ENCODE data around the gene COL6A3. TPM values are rescaled to one million over a fixed set of nuclear protein-coding genes. Genes with fewer than 3 reads are reported as not detected.

Gene COL6A3
- total and polyA plus RNA-seq, 9 of the 15 experiments (the other 6 are each of a cell fraction or from before 2014, with no cell fraction given), result 0.07 to 4.1 (median 1.5) TPM

DNA sequence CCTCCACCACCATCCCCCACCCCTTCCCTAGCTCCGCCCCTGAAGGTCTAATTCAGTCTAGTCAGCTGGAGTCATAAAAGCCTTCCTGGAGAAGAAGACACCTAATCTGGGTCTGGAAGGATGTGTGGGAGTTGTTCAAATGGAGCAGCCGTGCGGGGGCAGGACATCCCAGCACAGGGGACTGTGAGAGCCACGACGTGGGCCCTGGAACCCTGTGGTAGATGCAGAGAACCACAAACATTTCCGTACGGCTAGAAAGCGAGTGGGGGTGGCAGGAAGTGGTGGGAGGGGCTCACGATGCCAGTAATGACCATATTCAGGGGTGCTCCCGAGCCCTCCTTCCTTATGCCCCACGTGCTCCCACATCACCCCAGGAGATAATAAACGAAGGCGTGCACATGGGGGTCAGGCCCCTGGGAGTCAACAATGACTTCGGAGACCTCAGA lies 20.9 kb upstream of the COL6A3 start (continued):
- TF ChIP-seq, protein P1, sequence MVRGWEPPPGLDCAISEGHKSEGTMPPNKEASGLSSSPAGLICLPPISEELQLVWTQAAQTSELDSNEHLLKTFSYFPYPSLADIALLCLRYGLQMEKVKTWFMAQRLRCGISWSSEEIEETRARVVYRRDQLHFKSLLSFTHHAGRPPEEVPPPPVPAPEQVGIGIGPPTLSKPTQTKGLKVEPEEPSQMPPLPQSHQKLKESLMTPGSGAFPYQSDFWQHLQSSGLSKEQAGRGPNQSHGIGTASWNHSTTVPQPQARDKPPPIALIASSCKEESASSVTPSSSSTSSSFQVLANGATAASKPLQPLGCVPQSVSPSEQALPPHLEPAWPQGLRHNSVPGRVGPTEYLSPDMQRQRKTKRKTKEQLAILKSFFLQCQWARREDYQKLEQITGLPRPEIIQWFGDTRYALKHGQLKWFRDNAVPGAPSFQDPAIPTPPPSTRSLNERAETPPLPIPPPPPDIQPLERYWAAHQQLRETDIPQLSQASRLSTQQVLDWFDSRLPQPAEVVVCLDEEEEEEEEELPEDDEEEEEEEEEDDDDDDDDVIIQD (CRISPR knock-in tag; IDR thresholded peaks at IDR 0.05), result no peak
- TF ChIP-seq HLTF (IDR thresholded peaks at IDR 0.05), result no peak
- TF ChIP-seq, protein P2, sequence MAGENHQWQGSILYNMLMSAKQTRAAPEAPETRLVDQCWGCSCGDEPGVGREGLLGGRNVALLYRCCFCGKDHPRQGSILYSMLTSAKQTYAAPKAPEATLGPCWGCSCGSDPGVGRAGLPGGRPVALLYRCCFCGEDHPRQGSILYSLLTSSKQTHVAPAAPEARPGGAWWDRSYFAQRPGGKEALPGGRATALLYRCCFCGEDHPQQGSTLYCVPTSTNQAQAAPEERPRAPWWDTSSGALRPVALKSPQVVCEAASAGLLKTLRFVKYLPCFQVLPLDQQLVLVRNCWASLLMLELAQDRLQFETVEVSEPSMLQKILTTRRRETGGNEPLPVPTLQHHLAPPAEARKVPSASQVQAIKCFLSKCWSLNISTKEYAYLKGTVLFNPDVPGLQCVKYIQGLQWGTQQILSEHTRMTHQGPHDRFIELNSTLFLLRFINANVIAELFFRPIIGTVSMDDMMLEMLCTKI (IDR thresholded peaks at IDR 0.05; ENCODE audit: partially characterized antibody), result no peak
- no peak for TF ChIP-seq OTX1 (CRISPR knock-in tag; IDR thresholded peaks at IDR 0.05)
- TF ChIP-seq, protein P3, sequence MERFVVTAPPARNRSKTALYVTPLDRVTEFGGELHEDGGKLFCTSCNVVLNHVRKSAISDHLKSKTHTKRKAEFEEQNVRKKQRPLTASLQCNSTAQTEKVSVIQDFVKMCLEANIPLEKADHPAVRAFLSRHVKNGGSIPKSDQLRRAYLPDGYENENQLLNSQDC (CRISPR knock-in tag; IDR thresholded peaks at IDR 0.05), result no peak
- TF ChIP-seq KAT7 (CRISPR knock-in tag; IDR thresholded peaks at IDR 0.05; ENCODE audit: borderline replicate concordance), result no peak
- TF ChIP-seq, protein P4, sequence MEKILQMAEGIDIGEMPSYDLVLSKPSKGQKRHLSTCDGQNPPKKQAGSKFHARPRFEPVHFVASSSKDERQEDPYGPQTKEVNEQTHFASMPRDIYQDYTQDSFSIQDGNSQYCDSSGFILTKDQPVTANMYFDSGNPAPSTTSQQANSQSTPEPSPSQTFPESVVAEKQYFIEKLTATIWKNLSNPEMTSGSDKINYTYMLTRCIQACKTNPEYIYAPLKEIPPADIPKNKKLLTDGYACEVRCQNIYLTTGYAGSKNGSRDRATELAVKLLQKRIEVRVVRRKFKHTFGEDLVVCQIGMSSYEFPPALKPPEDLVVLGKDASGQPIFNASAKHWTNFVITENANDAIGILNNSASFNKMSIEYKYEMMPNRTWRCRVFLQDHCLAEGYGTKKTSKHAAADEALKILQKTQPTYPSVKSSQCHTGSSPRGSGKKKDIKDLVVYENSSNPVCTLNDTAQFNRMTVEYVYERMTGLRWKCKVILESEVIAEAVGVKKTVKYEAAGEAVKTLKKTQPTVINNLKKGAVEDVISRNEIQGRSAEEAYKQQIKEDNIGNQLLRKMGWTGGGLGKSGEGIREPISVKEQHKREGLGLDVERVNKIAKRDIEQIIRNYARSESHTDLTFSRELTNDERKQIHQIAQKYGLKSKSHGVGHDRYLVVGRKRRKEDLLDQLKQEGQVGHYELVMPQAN (IDR thresholded peaks at IDR 0.05; ENCODE audit: borderline replicate concordance), result no peak
- TF ChIP-seq HIVEP1 (CRISPR knock-in tag; IDR thresholded peaks at IDR 0.05), result no peak
- TF ChIP-seq SPI1 (IDR thresholded peaks at IDR 0.05; ENCODE audit: borderline replicate concordance, low read depth, low read length), result no peak
- TF ChIP-seq ZNF76 (CRISPR knock-in tag; IDR thresholded peaks at IDR 0.05; ENCODE audit: borderline replicate concordance), result no peak
- TF ChIP-seq TCF15 (CRISPR knock-in tag; IDR thresholded peaks at IDR 0.05), result no peak
- TF ChIP-seq, protein P5, sequence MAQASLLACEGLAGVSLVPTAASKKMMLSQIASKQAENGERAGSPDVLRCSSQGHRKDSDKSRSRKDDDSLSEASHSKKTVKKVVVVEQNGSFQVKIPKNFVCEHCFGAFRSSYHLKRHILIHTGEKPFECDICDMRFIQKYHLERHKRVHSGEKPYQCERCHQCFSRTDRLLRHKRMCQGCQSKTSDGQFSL (CRISPR knock-in tag; IDR thresholded peaks at IDR 0.05), result no peak
- TF ChIP-seq, protein P5 (tag; IDR thresholded peaks at IDR 0.05), result no peak
- TF ChIP-seq, protein P6, sequence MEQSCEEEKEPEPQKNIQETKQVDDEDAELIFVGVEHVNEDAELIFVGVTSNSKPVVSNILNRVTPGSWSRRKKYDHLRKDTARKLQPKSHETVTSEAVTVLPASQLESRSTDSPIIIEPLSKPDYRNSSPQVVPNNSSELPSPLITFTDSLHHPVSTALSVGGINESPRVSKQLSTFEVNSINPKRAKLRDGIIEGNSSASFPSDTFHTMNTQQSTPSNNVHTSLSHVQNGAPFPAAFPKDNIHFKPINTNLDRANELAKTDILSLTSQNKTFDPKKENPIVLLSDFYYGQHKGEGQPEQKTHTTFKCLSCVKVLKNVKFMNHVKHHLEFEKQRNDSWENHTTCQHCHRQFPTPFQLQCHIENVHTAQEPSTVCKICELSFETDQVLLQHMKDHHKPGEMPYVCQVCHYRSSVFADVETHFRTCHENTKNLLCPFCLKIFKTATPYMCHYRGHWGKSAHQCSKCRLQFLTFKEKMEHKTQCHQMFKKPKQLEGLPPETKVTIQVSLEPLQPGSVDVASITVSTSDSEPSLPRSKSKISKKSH (CRISPR knock-in tag; IDR thresholded peaks at IDR 0.05), result no peak
- TF ChIP-seq FOSL1 (tag; conservative IDR thresholded peaks at IDR 0.05), result 0 out of 2 replicates have a peak, but pooled peaks have one; percentile 9
- TF ChIP-seq ZBTB1 (CRISPR knock-in tag; IDR thresholded peaks at IDR 0.05; ENCODE audit: borderline replicate concordance, low read depth), result no peak
- peak; percentile 67; the same call in 1 of the 2 replicates for TF ChIP-seq VEZF1 (CRISPR knock-in tag; IDR thresholded peaks at IDR 0.05)
- no peak for TF ChIP-seq ZNF584 (CRISPR knock-in tag; IDR thresholded peaks at IDR 0.05; ENCODE audit: low read depth)

Measured in K562 (cell line).